ENCODE measurements around the gene ZCWPW1.
"Not testable (repeated sequence)": the region's sequence is repeated elsewhere in the genome, so short reads cannot be mapped to it uniquely, and the experiment has no call there.

DNA sequence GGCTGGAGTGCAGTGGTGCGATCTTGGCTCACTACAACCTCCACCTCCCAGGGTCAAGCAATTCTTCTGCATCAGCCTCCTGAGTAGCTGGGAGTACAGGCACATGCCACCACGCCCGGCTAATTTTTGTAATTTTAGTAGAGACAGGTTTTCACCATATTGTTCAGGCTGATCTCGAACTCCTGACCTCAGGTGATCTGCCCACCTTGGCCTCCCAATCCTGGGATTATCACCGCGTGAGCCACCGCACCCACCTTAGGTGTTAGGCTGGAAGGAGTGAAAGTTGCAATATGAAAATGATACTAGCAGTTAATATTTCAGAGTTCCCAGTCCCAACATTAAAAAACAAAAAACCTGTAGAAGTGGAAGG is 62.5 kb downstream of the ZCWPW1 start:
- TF ChIP-seq, protein P1, sequence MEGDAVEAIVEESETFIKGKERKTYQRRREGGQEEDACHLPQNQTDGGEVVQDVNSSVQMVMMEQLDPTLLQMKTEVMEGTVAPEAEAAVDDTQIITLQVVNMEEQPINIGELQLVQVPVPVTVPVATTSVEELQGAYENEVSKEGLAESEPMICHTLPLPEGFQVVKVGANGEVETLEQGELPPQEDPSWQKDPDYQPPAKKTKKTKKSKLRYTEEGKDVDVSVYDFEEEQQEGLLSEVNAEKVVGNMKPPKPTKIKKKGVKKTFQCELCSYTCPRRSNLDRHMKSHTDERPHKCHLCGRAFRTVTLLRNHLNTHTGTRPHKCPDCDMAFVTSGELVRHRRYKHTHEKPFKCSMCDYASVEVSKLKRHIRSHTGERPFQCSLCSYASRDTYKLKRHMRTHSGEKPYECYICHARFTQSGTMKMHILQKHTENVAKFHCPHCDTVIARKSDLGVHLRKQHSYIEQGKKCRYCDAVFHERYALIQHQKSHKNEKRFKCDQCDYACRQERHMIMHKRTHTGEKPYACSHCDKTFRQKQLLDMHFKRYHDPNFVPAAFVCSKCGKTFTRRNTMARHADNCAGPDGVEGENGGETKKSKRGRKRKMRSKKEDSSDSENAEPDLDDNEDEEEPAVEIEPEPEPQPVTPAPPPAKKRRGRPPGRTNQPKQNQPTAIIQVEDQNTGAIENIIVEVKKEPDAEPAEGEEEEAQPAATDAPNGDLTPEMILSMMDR (IDR thresholded peaks at IDR 0.05; ENCODE audit: low read depth, low read length), result not testable (repeated sequence)
- not testable (repeated sequence) for TF ChIP-seq EZH2phosphoT487 (IDR thresholded peaks at IDR 0.05; ENCODE audit: low read depth)
